HG03064 (cell line): ENCODE data around the gene COL4A1.

Source experiments
- ATAC-seq: cut with Tn5 transposase; IDR thresholded peaks from one replicate; pipeline ENCODE4 v1.9.1; 2021; ENCODE audit warnings: low read depth; ENCODE audit not compliant: unreplicated experiment

COL4A1 gene

DNA sequence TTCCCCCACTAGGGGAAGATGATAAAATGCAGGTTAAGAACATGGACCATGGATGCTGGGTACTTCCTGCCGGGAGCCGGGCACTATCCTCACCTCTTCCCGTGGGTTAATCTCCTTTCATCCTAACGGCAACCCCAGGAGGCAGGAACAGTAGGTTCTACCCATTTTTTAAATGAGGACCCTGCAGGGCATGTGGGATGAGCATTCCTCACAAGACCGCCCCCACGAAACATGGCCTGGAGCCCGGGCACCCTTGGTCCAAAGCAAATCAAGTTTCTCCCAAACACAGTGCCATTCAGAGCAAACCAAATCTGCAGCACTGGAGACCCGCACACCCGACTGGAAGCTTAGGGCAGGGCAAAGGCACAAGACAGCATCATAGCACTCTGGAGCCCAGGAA is 35.5 kb upstream of the COL4A1 start:
- ATAC-seq = no peak

DNA sequence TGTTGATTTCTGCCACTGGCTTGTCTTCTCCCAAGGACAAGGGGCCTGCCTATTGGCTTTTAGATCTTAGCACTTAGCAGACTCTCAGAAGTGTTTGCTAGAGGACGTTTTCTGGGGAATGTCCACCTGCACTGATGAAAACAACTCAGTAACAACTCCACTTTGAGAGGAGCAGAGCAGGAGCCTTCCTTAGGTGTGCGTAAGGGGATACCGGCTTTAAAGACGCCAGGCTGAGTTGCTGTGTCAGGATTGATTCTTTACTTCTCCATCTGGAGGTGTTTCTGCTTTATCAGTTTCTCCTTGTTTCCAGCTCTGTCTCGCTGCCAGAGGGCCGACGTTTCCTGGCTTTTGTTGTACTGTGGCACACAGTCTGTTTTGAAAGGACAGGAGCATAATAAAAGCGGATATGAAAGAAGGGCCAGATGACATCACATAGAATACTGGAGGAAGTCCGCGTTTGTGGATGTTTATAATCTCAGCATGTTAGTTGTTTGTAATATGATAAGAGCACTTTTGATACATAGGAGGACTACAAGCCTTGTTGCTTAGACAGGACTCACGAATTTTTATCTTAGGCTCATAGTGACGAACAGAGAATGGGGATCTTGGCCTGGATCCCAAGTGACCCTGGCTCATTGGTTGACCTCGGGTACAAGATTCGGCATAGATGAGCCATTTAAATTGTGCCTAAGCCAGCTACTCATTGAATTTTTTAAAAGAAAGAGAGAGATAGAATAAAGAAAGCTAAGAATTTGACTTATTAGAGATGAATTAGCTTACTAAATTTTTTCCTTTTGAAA is 34.7 kb upstream of the COL4A1 start:
- no peak for ATAC-seq

DNA sequence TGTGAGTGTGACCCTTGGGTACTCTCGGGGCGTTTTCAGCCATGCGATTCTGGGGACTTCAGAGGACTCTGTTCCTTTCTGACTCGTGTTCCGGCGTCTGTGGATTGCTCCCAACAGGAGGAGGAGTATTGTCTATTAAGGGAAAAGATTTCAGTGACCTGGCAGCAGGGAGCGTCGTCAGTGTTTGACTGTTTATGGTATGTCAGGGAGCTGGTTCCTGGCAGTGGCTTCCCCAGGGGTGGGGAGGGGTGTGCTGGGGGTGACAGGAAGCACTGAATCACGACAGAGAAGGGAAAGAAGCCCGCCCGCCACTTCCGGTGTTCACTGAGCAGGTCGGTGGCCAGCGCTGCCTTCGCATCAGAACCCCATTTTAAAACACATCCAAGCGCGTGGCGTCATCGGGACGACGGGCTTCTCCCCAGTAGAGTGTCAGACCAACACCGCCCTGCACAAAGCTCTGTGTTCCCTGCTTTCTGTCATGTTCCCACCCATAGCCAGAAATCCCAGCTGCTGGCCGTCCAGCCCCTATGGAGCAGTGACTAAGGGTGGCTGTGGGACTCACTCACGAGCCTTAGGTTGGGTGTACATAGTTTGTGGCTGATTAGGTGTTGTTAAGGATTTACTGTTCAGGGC is 34.0 kb upstream of the COL4A1 start:
- ATAC-seq = no peak

DNA sequence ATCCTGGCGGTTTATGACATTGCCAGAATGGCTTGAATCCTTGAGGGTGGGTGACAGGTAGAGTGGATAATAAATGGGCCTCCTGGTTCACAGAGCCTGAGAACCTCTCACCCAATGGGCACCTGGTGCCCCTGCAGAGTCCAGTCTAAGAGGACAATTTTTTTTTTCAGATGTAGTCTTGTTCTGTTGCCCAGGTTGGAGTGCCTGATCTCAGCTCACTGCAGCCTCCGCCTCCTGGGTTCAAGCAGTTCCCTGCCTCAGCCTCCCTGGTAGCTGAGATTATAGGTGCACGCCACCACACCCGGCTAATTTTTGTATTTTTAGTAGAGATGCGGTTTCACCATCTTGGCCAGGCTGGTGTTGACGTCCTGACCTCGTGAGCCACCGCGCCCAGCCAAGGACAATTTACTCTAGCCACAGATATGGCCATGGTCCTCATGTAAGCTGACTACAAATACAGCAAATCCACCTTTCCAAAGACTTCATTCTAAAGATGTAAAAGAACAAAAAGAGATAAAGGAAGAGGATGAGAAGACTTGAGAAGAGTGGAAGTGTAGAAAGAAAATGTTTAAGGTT is 33.1 kb upstream of the COL4A1 start:
- ATAC-seq = no peak

DNA sequence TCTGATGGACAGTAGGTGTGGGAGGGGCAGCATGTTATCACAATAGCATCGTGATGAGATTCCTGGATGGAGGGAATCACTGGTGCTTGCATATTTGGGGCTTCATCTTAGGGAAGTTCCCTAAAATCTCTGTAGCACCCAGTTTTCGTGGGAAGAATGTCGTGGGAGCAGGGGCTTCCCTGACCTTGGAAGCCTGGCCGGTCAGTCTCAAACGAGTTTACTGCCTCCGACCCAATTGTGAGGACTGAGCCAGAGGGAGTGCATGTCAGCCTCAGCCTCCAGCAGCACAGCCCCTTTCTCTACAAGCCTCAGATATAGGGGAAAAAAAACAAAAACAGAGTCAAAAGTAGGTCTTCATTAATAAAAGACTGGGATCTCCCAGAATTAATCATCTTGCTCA is 32.3 kb upstream of the COL4A1 start:
- ATAC-seq = no peak

DNA sequence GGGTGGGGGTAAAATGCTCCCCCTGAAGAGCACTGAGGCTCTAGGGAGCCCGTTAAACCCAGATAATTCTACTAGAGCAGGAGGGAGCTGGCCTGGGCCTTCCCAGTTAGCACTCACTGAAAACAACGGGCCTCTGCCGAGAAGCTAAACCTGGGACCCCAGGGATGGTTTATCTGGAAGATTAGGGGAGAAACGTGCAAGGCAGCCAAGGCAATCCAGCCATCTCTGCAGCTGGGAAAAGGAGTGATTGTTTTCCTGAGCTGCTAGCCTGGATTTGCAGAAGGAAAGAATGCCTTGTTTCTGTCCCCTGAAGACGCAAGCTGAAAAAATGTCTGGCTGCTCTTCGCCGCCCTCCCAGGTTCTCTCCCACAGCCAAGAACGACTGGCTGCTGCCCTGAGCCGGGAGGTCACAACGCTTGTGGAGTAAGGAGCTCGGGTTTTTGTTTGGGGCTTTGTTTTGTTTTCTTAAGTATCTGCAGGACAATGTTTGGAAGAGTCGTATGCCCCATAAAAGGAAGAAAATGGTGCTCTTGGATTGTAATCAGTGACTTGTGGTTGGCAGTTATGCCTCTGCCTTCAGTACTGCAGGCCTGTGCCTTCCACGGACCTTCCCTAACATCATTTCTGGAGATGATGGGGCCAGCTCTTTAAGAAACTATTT is 31.6 kb upstream of the COL4A1 start:
- no peak for ATAC-seq

DNA sequence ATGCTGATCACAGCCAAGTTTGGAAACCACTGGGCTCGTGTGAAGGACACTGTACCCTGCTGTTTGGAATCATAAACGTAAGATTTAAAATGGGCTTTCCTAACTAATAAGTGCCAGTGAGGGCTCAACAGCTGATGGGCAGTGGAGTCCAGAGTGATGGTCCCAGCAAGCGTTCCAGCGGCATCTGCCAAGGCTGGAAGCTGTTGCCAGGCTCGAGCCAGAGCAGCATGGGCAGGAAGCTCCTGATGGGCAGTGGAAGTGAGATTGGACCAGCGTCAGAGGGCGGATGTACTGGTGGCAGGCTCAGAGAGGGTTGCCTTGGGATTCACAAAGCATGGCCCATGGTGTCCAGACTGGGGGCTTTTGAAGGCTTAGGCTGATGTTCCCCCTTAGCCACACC is 30.3 kb upstream of the COL4A1 start:
- ATAC-seq = no peak

DNA sequence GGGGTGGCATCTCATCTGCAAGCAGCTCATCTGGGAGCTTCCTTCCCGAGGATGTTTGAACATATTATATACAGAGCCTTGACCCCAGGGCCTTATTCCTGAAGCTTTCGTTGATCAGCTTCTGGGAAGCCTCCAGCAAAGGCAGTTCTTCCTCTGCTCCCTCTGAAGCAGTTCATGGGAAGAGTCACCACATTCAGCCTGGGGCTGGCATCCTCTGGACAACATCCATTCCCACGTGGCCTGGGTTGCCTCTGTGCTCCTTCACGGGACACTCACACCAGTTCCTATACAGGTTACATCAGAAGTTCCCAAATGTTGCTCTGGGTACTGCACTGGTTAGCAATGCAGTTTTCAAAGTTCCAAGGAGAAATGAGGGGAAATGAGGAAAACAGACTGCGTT is 29.7 kb upstream of the COL4A1 start:
- no peak for ATAC-seq

DNA sequence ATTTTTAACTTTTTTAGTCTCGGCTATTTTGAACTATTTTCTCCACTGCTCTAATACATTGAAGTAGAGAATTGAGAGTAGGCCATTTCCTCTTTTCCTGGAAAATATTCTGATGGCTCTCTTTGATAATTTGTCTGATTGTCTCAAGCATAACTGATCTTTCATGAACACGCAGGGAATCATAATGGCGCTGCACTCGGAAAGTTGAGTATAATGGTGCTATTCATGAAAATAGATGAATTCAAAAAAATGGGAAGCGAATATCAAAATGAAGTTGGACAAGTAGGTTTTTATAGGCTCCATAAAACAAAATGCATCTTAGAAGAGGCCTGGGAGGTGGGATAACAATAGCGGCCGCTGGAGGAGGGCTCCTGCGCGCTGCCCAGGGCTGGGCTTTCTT is 29.2 kb upstream of the COL4A1 start:
- no peak for ATAC-seq

DNA sequence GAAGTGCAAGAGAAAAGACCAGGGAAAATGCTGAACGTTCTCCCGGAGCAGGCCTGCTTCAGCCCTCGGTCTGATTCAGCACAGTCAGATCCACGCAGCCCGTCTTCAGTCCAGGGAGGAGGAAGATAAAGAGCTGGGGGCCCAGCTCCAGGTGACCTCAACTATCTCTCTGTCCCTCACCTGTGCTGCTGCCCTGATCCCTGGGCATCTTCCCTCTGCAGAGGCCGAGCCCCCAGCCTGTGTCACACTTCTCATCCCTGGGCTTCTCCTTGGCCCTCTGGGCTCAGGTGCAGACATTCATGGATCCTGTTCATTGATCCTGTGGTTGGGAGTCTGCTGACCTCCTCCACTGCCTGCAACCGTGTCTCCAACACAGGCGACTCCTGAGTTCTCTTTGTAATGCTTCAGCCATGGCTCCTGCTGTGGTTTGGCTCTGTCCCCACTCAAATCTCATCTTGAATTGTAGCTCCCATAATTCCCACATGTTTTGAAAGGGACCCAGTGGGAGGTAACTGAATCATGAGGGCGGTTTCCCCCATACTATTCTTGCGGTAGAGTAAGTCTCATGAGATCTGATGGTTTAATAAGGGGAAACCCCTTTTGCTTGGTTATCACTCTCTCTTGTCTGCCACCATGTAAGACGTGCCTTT is 28.0 kb upstream of the COL4A1 start:
- ATAC-seq = no peak

DNA sequence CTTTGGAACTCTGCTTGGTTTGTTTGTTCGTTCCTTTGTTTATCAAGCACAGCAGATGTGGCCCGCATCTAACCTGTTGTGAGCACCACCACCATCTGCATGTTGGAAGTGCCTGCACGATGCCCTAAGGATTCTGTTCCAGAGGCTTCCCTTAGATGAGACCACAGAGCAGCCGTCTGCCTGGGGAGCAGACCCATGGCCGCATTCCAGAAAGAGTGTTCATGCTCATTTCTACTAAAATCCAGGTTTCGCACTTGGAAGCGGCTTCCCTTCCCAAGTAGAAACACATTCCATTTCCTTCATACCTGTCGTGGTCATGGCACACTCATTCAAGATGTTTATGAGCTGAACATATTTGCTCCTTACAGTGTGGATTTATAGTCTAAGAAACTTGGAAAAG is 27.3 kb upstream of the COL4A1 start:
- ATAC-seq = no peak

DNA sequence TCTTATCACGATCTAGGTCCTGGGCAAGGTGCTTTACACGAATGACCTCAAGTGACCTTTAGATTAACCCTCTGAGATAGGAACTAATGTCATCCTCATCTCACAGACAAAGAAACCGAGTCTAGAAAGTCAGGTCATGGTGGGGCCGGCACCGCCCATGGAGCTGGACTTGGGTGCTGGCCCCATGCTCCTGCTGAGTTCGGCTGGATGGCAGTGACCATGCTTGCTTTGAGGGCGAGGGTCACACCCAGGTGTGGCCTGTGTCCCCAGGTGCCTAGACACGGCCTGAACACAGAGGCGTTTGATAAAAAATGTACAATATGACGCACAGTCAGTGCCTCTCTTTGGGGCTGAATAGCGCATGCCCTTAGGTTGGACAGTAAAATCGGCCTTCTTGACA is 26.9 kb upstream of the COL4A1 start:
- ATAC-seq = no peak

DNA sequence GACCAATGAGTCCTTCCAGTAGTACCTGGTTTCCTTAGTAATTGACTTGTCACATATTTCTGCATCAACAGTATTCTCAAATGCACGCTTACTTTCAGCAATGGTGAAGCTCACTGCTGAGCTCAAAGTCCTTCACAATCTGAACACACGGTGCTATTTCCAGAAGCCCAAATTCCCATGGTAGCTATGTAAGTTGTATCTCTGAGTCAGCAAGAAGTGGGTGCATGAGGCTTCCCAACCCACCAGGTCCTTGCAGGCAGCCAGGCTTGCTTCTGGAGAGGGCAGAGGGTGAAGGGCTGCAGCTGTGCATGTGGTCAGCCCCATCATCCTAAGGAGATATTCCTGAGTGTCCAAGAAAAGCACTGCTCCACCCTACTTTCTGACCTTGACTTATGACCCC is 25.8 kb upstream of the COL4A1 start:
- no peak for ATAC-seq

DNA sequence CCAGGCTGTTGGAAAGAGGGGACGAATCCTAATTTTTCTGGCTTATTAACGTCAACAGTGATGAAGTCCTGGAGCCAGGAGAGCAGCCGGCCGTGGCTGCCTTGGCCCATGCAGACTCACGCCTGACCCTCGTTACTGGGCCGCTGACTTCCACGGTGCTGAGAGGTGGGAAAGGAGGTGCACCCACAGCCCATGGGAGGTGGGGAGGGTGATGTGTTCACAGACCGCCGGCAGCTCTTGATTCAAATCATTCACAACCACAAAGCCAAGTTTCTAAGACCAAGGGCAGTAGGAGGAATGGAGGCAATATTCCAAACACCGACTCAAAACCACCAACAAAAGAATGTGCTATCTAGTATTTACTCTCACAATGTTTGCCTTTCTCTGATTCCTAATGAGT is 24.4 kb upstream of the COL4A1 start:
- ATAC-seq = no peak

DNA sequence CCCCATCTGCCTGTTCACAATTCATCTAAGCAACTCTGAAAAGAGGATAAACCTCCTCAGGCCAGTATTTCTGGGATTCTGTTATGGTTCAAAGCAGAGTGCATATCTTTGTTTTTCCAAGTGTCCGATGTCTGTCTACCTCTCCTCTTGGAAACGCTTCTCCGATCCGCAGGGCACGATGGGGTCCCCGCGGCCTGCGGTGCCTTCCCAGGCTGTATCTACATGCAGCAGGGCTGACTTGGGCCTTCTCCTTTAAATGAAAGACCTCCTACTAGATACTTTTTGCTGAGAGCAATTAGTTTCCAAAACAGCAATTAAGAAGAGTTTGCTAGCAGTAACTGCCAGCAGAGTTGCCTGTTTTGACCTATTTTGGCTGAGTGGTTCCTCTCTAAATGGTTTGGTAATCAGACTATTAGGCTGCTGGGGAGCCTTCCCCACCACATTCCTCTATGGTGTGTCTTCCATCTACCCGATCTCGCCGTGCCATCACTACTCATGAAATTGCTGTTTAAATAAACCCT is 23.6 kb upstream of the COL4A1 start:
- no peak for ATAC-seq

DNA sequence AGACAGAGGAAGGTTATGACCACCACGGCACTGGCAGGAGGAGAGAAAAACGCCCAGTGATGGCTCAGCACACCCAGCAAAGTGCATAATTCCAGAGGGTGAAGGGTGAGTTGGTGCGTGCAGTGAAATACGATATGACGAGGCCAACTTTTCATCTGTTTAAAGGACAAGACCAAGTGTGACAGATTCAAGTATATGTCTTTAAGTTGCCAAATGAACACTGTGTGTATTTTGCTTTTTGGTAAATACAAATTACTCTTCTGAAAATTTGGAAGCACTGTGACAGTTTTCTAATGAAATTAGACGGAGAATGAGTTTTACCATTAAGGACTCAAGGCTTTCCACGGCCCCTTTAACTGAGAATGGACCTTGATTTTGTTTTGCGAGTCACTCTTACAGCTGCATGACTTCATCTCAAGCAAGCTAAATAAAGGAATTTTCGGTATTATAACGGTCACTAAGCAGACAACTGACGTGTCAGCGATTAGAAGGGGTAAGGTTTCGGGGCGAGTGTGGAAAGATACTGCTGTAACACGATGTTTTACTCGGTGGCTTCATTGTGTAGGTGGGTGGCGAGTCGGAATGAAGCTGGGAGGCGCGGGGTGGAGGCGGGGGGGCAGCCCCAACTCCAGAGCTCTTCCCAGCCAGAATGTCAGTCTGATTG is 23.0 kb upstream of the COL4A1 start:
- ATAC-seq = no peak

DNA sequence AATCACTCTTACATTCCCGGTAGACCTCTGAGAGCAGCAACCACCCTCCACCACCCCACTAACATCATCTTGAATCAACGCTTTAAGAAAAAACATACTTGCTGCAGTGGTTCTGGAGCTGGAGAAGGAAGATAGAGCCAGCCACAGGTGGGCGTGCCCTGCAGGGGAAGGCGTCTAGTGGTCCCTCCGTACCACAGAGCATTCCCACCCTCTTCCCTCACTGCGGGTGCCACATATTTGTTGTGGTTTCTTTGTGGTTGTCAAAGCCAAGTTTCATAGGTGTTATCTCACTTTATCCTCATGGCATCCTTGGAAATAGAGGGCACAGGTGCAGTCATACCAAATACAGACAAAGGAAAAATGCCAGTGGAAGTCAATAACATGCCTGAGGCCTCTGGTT is 22.3 kb upstream of the COL4A1 start:
- no peak for ATAC-seq

DNA sequence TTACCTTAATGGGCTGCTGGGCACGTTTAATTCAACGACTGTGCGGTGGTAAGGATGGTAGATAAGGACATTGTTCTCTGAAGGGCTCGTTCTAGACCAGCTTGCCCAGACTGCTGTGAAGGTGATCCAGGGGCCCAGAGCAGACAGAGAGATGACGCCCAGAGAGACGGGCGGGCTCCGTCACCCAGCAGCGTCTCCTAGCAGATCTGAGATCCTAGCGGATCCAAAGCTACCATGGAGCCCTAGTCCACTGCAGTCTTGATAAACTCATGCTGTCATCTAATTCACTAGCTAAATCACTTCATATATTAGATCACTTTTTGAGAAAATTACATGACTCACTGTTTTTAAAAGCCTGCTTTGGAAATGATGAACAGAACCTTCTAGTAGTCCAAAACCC is 21.6 kb upstream of the COL4A1 start:
- ATAC-seq = no peak

DNA sequence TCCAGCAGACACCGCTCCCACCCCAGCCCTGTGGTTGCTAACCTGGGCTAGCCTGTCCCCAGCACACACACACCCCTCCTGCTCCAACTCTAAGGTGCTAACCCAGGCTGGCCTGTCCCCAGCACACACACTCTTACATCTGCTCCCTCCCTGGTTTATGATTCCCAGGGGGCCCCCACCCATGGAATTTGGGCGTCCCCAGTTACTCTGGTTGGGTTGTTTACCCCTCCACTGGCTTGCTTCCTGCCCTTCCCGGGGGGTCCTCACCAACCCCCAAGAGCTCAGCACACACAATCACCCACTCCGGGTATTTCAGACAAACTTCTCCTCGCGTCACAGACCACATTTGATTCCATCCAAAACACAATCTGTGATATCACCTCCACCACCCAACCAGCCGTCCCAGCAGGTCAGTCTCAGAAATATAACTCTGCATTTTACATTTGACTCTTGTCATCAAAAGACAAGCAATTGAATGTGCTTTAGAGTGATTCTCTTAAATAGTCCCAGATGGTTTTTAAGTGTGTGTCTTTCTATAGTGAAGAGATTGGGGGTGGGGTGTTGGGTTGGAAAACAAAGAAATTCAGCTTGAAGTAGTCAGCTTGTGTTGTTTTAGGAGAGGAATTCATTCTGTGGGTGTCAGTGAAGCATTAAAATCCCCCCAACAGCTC is 20.2 kb upstream of the COL4A1 start:
- ATAC-seq = no peak
